ENCODE measurements around the gene CARS2. TPM values are rescaled to one million over a fixed set of nuclear protein-coding genes. Genes with fewer than 3 reads are reported as not detected.
A peak's percentile ranks its signal among the peaks of the same experiment; 100 is the strongest.

CARS2 gene
- total and polyA plus RNA-seq, 8 donors, result 49.3 to 247 (median 75.7) TPM

DNA sequence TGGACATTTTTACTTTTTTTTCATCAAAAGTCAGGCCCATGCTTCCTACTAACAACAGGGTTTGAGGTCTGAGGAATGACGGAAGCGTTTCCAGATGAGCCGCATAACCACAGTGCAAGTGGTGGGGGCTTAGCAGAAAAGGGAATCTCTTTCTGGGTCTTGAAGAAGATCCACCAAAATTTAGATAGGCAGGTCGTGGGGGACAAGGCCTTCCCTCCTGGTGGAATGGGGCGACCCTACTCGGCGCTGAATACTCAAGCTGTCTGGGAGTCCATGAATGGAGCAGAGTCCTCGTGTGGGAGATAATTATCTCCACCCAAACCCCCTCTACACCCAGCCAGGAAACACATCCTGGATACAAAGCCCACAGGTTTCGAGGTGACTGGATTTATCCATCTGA, 36.9 kb downstream of the CARS2 start:
- DNase-seq, result no peak
- no peaks in the 10 kb centered on the region for H3K27me3 ChIP-seq
- no peak overlapping the region for H3K4me3 ChIP-seq
- H3K9me3 ChIP-seq, result peaks cover 0 to 6% (median 0%) of the 10 kb centered on the region in 4 donors
- 85 to 95% (median 92%) methylated on average over 9 of the region's 9 CpGs for WGBS, 5 donors
- no peak overlapping the region for H3K27ac ChIP-seq
- H3K36me3 ChIP-seq, result peaks cover 34 to 77% (median 66%) of the 10 kb centered on the region in 4 donors
- intact Hi-C loops (cut with DNase I; ENCODE audit: low total_unique reads), result no loop called here
- no peaks in the 10 kb centered on the region for H3K4me1 ChIP-seq
- TF ChIP-seq, protein P1, sequence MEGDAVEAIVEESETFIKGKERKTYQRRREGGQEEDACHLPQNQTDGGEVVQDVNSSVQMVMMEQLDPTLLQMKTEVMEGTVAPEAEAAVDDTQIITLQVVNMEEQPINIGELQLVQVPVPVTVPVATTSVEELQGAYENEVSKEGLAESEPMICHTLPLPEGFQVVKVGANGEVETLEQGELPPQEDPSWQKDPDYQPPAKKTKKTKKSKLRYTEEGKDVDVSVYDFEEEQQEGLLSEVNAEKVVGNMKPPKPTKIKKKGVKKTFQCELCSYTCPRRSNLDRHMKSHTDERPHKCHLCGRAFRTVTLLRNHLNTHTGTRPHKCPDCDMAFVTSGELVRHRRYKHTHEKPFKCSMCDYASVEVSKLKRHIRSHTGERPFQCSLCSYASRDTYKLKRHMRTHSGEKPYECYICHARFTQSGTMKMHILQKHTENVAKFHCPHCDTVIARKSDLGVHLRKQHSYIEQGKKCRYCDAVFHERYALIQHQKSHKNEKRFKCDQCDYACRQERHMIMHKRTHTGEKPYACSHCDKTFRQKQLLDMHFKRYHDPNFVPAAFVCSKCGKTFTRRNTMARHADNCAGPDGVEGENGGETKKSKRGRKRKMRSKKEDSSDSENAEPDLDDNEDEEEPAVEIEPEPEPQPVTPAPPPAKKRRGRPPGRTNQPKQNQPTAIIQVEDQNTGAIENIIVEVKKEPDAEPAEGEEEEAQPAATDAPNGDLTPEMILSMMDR (IDR thresholded peaks at IDR 0.05), result no peak
- no peak for TF ChIP-seq POLR2A (IDR thresholded peaks at IDR 0.05)
- TF ChIP-seq POLR2AphosphoS5 (IDR thresholded peaks at IDR 0.05), result no peak
- TF ChIP-seq EP300 (IDR thresholded peaks at IDR 0.05), result no peak

DNA sequence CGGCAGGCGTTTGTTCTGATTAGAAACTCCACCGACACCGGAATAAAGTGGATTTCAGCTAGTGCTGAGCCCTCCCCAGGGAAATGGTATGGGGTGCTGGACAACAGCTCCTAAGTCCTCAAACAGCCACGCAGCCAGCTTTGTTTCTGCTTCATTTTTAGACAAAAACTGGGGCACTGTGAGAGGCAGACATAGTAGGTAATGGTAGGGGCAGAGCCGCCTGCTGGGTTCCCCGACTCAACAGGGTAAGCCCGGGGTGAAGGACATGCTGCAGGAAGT, 39.7 kb downstream of the CARS2 start:
- 88 to 96% (median 94%) methylated on average over 7 to 8 of the region's 8 CpGs for WGBS, 5 donors
- TF ChIP-seq POLR2A (IDR thresholded peaks at IDR 0.05), result no peak
- TF ChIP-seq, protein P1 (IDR thresholded peaks at IDR 0.05), result no peak
- TF ChIP-seq POLR2AphosphoS5 (IDR thresholded peaks at IDR 0.05), result no peak
- no peak for TF ChIP-seq EP300 (IDR thresholded peaks at IDR 0.05)
- Histone ChIP-seq H3K4me1 (no peaks in the 10 kb centered on the region), H3K27me3 (no peaks in the 10 kb centered on the region), H3K27ac (peak overlapping the region in 2 of 5 donors; percentile 57 to 68), H3K36me3 (peaks cover 43 to 100% (median 94%) of the 10 kb centered on the region in 4 donors), H3K9me3 (peaks cover 0 to 6% (median 0%) of the 10 kb centered on the region in 4 donors), H3K4me3 (no peak overlapping the region)
- DNase-seq, result no peak
- intact Hi-C loops (cut with DNase I; ENCODE audit: low total_unique reads), result no loop called here

DNA sequence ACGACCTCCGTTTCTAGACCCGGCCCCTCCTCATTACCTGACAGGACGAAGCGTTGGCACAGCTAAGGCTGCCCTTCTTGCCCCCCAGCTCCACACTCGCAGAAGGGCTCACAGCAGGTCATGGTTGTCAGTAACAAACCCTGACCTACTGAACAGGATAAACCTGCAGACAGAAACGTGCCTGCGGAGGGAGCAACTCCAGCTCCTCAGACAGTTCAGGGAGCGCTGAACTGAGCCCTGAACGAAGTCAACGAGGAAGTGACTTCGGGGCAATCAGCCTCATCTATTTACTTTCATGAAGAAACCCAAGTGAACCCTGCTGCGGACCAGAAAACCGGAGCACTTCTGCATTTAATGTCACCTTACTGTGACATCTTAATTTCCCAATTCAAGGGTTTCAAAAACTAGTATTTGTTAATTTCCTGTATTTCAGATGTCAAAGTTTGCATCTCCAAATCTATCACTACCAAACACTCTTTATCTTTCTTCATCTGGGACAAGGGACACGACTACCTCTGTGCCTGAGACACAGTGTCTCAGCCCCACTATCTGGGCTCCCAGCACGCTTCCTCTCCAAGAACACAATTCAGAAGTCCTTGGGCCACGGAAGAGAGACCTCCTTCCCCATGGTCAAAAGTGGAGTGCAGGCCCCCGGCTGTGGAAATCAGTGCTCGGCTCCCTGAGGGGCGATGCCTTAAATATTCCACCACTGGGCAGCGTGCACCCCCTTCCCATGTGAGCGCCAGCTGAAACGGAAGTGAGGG, 40.2 kb downstream of the CARS2 start:
- TF ChIP-seq POLR2A (IDR thresholded peaks at IDR 0.05), result no peak
- no peak for TF ChIP-seq EP300 (IDR thresholded peaks at IDR 0.05)
- TF ChIP-seq POLR2AphosphoS5 (IDR thresholded peaks at IDR 0.05), result no peak
- TF ChIP-seq, protein P1 (IDR thresholded peaks at IDR 0.05), result no peak
- no peaks in the 10 kb centered on the region for H3K27me3 ChIP-seq
- WGBS, 5 donors, result 83 to 91% (median 85%) methylated on average over 23 of the region's 23 CpGs
- no peaks in the 10 kb centered on the region for H3K4me1 ChIP-seq
- H3K9me3 ChIP-seq, result peaks cover 0 to 7% (median 2%) of the 10 kb centered on the region in 4 donors
- H3K27ac ChIP-seq, result peak overlapping the region in 2 of 5 donors; percentile 57 to 68
- intact Hi-C loops (cut with DNase I; ENCODE audit: low total_unique reads), result no loop called here
- no peak overlapping the region for H3K4me3 ChIP-seq
- peaks cover 43 to 100% (median 96%) of the 10 kb centered on the region in 4 donors for H3K36me3 ChIP-seq
- DNase-seq, result no peak

DNA sequence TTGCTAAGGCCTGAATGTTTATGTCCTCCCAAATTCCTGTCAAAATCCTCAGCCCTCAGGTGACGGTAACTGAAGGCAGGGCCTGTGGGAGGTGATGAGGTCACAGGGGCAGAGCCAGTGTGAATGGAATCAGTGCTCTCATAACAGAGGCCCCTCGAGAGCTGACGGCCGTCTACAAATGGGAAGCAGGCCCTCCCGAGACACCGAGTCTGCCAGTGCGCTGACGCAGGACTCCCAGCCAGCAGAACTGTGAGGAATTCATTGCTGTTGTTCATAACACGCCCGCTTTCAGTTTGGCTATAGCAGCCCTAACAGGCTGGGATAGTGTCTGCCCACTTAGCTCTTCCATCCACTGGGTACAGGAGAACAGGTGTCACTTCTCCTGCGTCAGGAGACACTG, 41.2 kb downstream of the CARS2 start:
- Histone ChIP-seq H3K4me1 (no peaks in the 10 kb centered on the region), H3K27me3 (no peaks in the 10 kb centered on the region), H3K9me3 (peaks cover 0 to 10% (median 4%) of the 10 kb centered on the region in 4 donors), H3K36me3 (peaks cover 36 to 100% (median 93%) of the 10 kb centered on the region in 4 donors), H3K4me3 (peak overlapping the region in 1 of 4 donors; percentile 6), H3K27ac (no peak overlapping the region)
- DNase-seq, result no peak
- TF ChIP-seq EP300 (IDR thresholded peaks at IDR 0.05) (no peak), POLR2AphosphoS5 (IDR thresholded peaks at IDR 0.05) (no peak), POLR2A (IDR thresholded peaks at IDR 0.05) (no peak)
- TF ChIP-seq, protein P1 (IDR thresholded peaks at IDR 0.05), result no peak
- 91 to 96% (median 94%) methylated on average over 11 of the region's 11 CpGs for WGBS, 5 donors
- intact Hi-C loops (cut with DNase I; ENCODE audit: low total_unique reads), result no loop called here

Data from stomach (tissue), 9 donors.